AG10803 (cell line): ENCODE results near the gene DOLPP1.

Source experiments
- DNase-seq: peaks from one replicate; pipeline ENCODE4 v3.0.0; 2010; ENCODE audit warnings: low read depth
- H3K4me3 ChIP-seq: 2 replicates; pipeline ENCODE4 v1.5.1; 2011; ENCODE audit warnings: mild to moderate bottlenecking, low read length, control low read depth
- CTCF ChIP-seq: conservative IDR thresholded peaks from 2 replicates; pipeline ENCODE4 v1.5.1; 2011; ENCODE audit warnings: mild to moderate bottlenecking, low read length, control low read depth, inconsistent platforms

Gene DOLPP1

GRCh38 chr9:129079829-129080228, 1.1 kb upstream of the DOLPP1 start:
- TF ChIP-seq CTCF, result no peak
- H3K4me3 ChIP-seq, result peak overlapping the region; percentile 86; the same call in 1 of the 2 replicates
- DNase-seq, result no peak

GRCh38 chr9:129080298-129080600, 662 bp upstream of the DOLPP1 start:
- H3K4me3 ChIP-seq, result peak overlapping the region; percentile 86
- TF ChIP-seq CTCF, result no peak

GRCh38 chr9:129081388-129081904, 535 bp downstream of the DOLPP1 start:
- H3K4me3 ChIP-seq, result peak overlapping the region; percentile 85
- no peak for DNase-seq
- TF ChIP-seq CTCF, result no peak

More at GRCh38 chr9:129080298-129080600, 662 bp upstream of the DOLPP1 start:
- no peak for DNase-seq

GRCh38 chr9:129084087-129084486, 3.2 kb downstream of the DOLPP1 start:
- DNase-seq, result no peak
- no peak overlapping the region for H3K4me3 ChIP-seq
- no peak for TF ChIP-seq CTCF

GRCh38 chr9:129089246-129089645, 8.3 kb downstream of the DOLPP1 start:
- TF ChIP-seq CTCF, result no peak
- no peak for DNase-seq

GRCh38 chr9:129093602-129094386, 12.9 kb downstream of the DOLPP1 start:
- no peak for DNase-seq
- no peak for TF ChIP-seq CTCF
- H3K4me3 ChIP-seq, result no peak overlapping the region

More at GRCh38 chr9:129089246-129089645, 8.3 kb downstream of the DOLPP1 start:
- no peak overlapping the region for H3K4me3 ChIP-seq
